ENCODE data around the gene SNCG.
"Not testable (repeated sequence)": the region's sequence is repeated elsewhere in the genome, so short reads cannot be mapped to it uniquely, and the experiment has no call there.

Gene SNCG

GRCh38 chr10:86961481-86962091 lies 3.2 kb downstream of the SNCG start:
- no peak for DNase-seq

GRCh38 chr10:86962136-86962980 lies 4.0 kb downstream of the SNCG start:
- no peak for DNase-seq

- no peak for DNase-seq
Observed at GRCh38 chr10:86962981-86963310, 4.5 kb downstream of the SNCG start.

- DNase-seq = no peak
Observed at GRCh38 chr10:86963341-86963919, 5.0 kb downstream of the SNCG start.

GRCh38 chr10:86964061-86964846 lies 5.9 kb downstream of the SNCG start:
- no peak for DNase-seq

- DNase-seq = no peak
Observed at GRCh38 chr10:86964847-86965190, 6.4 kb downstream of the SNCG start.

- DNase-seq = no peak
Observed at GRCh38 chr10:86965986-86966654, 7.7 kb downstream of the SNCG start.

- no peak for DNase-seq
Observed at GRCh38 chr10:86967481-86967941, 9.1 kb downstream of the SNCG start.

GRCh38 chr10:86968271-86968993 lies 10.0 kb downstream of the SNCG start, which contains the start of gene ADIRF:
Gene ADIRF (plus strand): TSS chr10:86968482. CDS start chr10:86968545, 63 bp downstream.
- no peak for DNase-seq

GRCh38 chr10:86968994-86969355 lies 10.6 kb downstream of the SNCG start:
- DNase-seq = no peak

GRCh38 chr10:86969421-86970041 lies 11.1 kb downstream of the SNCG start:
- no peak for DNase-seq

GRCh38 chr10:86970162-86970981 lies 12.0 kb downstream of the SNCG start:
- DNase-seq = no peak

GRCh38 chr10:86970982-86971231 lies 12.5 kb downstream of the SNCG start:
- no peak for DNase-seq

GRCh38 chr10:86971232-86971991 lies 13.0 kb downstream of the SNCG start:
- DNase-seq = peak; percentile 77

GRCh38 chr10:86972613-86973380 lies 14.4 kb downstream of the SNCG start:
- DNase-seq = no peak

- no peak for DNase-seq
Observed at GRCh38 chr10:86974484-86974883, 16.1 kb downstream of the SNCG start.

GRCh38 chr10:86976362-86977056 lies 18.1 kb downstream of the SNCG start:
- no peak for DNase-seq

- not testable (repeated sequence) for DNase-seq
Observed at GRCh38 chr10:86978457-86978856, 20.1 kb downstream of the SNCG start.
